Aorta (tissue), 5 donors: ENCODE data around the gene SMARCD2. TPM values are rescaled to one million over a fixed set of nuclear protein-coding genes. Genes with fewer than 3 reads are reported as not detected.
"Not testable (repeated sequence)": the region's sequence is repeated elsewhere in the genome, so short reads cannot be mapped to it uniquely, and the experiment has no call there.

ENCODE experiments used
- ATAC-seq: fragments of 200-7000 bp; cut with Tn5 transposase; one replicate; pipeline ENCODE4 v1.9.1; 2022; ENCODE audit warnings: moderate library complexity; ENCODE audit not compliant: low FRiP score
- DNase-seq, 2 donors: peaks; one replicate each; pipeline ENCODE4 v3.0.0-alpha.2; 2020
- H3K27ac ChIP-seq, 2 donors: one replicate each; pipeline ENCODE4 v1.5.1; 2013; ENCODE audit warnings: low read length in 2 of 2, mild to moderate bottlenecking in 2 of 2, moderate library complexity in 2 of 2, control low read depth in 1 of 2, inconsistent platforms in 1 of 2, low read depth in 1 of 2
- H3K27me3 ChIP-seq, 2 donors: one replicate each; pipeline ENCODE4 v1.6.1; 2013; ENCODE audit warnings: control low read depth in 1 of 2, low read length in 1 of 2, mild to moderate bottlenecking in 1 of 2, moderate library complexity in 1 of 2; ENCODE audit not compliant: insufficient read depth in 2 of 2, control insufficient read depth in 1 of 2
- H3K36me3 ChIP-seq, 2 donors: one replicate each; pipeline ENCODE4 v1.6.1; 2013; ENCODE audit warnings: control low read depth in 1 of 2, low read length in 1 of 2, mild to moderate bottlenecking in 1 of 2; ENCODE audit not compliant: insufficient read depth in 2 of 2, control insufficient read depth in 1 of 2
- H3K4me1 ChIP-seq, 2 donors: one replicate each; pipeline ENCODE4 v1.6.1; 2013; ENCODE audit warnings: low read length in 2 of 2, control low read depth in 1 of 2, mild to moderate bottlenecking in 1 of 2, moderate library complexity in 1 of 2; ENCODE audit not compliant: insufficient read depth in 2 of 2, control insufficient read depth in 1 of 2
- H3K4me3 ChIP-seq, 2 donors: one replicate each; pipeline ENCODE4 v1.5.1; 2013; ENCODE audit warnings: low read length in 2 of 2, control low read depth in 1 of 2, mild to moderate bottlenecking in 1 of 2
- H3K9me3 ChIP-seq: one replicate; pipeline ENCODE4 v1.6.1; 2013; ENCODE audit warnings: mild to moderate bottlenecking, low read length; ENCODE audit not compliant: control insufficient read depth
- WGBS, 2 donors: extraction: QIAGEN DNeasy Blood & Tissue Kit; methylation state at CpG; one replicate each; pipeline ENCODE4 v1.1.7; 2013; 5-methylcytosine and 5-hydroxymethylcytosine counted together
- intact Hi-C, 2 donors: fragments of 100-400 bp; cut with DNase I; formaldehyde crosslinking; loops; one replicate each; pipeline versions ENCODE4 v1.14.2 to v1.15.0; 2022
- polyA plus RNA-seq, 2 donors: library from polyadenylated mRNA; stranded (reverse); fragments of 200-250 nt; gene quantifications; one replicate each; pipeline ENCODE4 v1.2.3, GENCODE V29; 2013
- total RNA-seq, 2 donors: library from RNA; stranded (reverse); fragmentation: NEBNext Ultra II Directional; extraction: Animal tissue kit (Norgen Biotek cat#: 25700); gene quantifications; one replicate each; pipeline ENCODE4 v1.2.1, GENCODE V29; 2021
- donor health status: healthy with polysubstance abuse.
- donor health status: Bipolar disorder and iron deficiency.
- donor health status: DM: no; HTN: no; CAD: no.
- donor health status: DM: no; HTN: no; CAD: no.
- donor health status: DM: yes; HTN: yes; CAD: no.

Gene SMARCD2
- total and polyA plus RNA-seq, 4 donors: 37.9 to 69.7 (median 52.3) TPM

DNA sequence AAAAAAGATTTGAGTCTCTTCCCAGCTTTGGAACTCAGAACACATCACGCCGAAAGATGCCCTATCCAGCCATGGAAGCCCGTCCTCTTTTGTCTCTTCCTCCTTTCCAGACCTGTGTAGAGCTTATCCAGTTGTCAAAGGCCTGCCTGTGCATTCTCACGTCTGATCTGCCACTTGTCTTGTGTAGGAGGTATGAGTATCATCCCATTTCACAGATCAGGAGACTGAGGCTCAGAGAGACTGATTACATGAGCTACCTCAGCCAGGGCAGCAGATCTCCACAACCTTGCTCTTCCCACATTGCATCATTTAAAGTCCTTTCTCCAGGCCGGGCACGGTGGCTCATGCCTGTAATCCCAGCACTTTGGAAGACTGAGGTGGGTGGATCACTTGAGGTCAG is 32.2 kb upstream of the SMARCD2 start:
- WGBS, 2 donors: 84 to 91% methylated on average over 6 of the region's 6 CpGs
- intact Hi-C loops, H3K27ac ChIP-seq: not testable (repeated sequence)

GRCh38 chr17:63874061-63874626 is 31.7 kb upstream of the SMARCD2 start:
- ATAC-seq, intact Hi-C loops, H3K36me3 ChIP-seq, H3K9me3 ChIP-seq, H3K4me1 ChIP-seq, H3K27me3 ChIP-seq, H3K27ac ChIP-seq, DNase-seq, H3K4me3 ChIP-seq: not testable (repeated sequence)
- WGBS, 2 donors: 80 to 84% methylated on average over 6 to 8 of the region's 8 CpGs

More for the DNA sequence above, 32.2 kb upstream of the SMARCD2 start:
- DNase-seq, H3K9me3 ChIP-seq, H3K27me3 ChIP-seq, H3K4me1 ChIP-seq, H3K4me3 ChIP-seq, ATAC-seq, H3K36me3 ChIP-seq: not testable (repeated sequence)

- H3K27me3 ChIP-seq, ATAC-seq, H3K36me3 ChIP-seq, H3K4me3 ChIP-seq, H3K27ac ChIP-seq, H3K4me1 ChIP-seq, intact Hi-C loops, DNase-seq, H3K9me3 ChIP-seq: not testable (repeated sequence)
- 86 to 90% methylated on average over 7 of the region's 7 CpGs for WGBS, 2 donors
Observed at GRCh38 chr17:63873577-63873976, 31.1 kb upstream of the SMARCD2 start, which contains the start of gene CSH2. TSS of gene CSH2 (minus strand) at chr17:63873677. CDS start at chr17:63873614, 63 bp downstream.

GRCh38 chr17:63871646-63872365 is 29.3 kb upstream of the SMARCD2 start:
- intact Hi-C loops, ATAC-seq, DNase-seq, H3K36me3 ChIP-seq, H3K9me3 ChIP-seq, H3K4me1 ChIP-seq, H3K27me3 ChIP-seq, H3K27ac ChIP-seq, H3K4me3 ChIP-seq: not testable (repeated sequence)
- WGBS, 2 donors: 94 to 96% methylated on average over 8 to 13 of the region's 15 CpGs

DNA sequence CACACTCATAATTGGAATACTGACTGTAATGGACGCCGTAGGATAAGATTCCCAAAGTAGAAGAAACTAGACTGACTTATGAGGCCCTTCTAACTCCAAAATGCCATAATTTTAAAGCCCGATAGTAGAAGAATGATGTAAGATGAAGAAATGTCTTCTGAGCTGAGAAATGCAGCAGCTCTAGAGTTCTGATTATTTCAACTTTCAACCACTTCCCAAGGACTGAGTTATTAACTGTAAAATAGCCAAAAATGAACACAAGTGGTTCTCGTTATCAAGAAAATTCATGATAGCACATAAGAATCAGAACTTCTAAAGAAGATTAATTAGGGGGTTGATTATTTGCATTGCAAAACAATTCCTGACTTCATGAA is 27.8 kb upstream of the SMARCD2 start:
- H3K9me3 ChIP-seq, H3K27ac ChIP-seq, ATAC-seq, H3K27me3 ChIP-seq, DNase-seq, H3K4me3 ChIP-seq, intact Hi-C loops, H3K36me3 ChIP-seq, H3K4me1 ChIP-seq: not testable (repeated sequence)
- WGBS, 2 donors: 69 to 79% methylated on average over 4 of the region's 4 CpGs

DNA sequence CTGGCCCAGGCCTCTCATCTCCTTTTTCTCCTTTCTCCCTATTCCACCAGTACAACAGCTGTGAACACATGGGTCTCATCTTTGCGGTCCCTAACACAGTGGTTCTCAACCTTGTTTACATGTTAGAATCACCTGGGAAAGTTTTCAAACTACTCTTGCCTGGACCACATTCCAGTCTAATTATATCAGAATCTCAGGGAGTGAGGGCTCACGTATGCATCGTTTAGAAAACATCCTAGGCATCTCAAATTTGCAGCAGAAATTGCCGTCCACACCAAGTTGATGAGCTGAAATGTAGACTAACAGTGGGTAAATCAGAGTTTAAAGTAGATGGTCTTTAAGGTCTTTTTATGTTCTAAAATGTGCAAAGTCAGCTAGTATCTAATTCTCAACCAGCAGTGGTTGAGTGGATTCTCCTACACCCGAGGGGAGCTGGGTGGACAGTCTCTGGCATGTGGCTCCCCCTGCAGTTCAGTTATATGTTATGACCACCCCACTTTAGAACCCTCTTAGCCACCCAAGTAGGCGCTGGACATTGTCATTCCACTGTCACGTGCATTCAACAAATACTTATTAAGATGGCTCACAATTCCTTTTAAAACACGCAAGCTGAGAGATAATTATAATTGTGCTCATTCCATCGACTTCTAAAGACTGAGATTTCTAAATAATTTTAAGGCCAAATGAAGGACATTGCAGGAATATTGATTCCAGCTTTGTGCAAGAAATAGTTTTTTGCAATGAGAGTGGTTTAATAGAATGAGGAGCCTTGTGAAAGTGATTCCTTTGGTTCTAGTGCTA is 27.2 kb upstream of the SMARCD2 start:
- WGBS, 2 donors: 55 to 59% methylated on average over 9 of the region's 9 CpGs

DNA sequence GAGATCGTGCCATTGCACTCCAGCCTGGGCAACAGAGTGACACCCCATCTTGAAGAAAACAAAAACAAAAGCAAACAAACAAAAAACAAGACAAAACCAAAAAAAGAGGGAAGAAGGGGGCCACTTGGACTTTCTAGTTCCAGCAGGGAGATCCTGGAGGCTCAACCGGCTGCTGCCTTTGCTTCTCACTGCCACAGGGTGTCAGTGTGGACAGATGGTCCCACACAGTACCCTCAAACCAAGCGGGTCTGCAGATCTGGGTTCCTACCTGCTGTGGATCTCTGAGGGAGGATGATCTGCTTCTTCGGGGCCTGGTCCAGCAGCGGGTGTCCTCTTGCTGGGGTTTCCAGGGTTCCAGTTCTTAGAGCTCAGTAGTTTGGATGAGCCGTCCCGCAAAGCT is 24.1 kb upstream of the SMARCD2 start:
- H3K4me1 ChIP-seq, intact Hi-C loops, H3K4me3 ChIP-seq, H3K36me3 ChIP-seq, ATAC-seq, DNase-seq, H3K27ac ChIP-seq, H3K9me3 ChIP-seq, H3K27me3 ChIP-seq: not testable (repeated sequence)
- 78 to 82% methylated on average over 5 to 7 of the region's 7 CpGs for WGBS, 2 donors

More for the DNA sequence above, 27.2 kb upstream of the SMARCD2 start:
- H3K4me1 ChIP-seq, intact Hi-C loops, H3K36me3 ChIP-seq, H3K27ac ChIP-seq, H3K4me3 ChIP-seq, ATAC-seq, DNase-seq, H3K27me3 ChIP-seq, H3K9me3 ChIP-seq: not testable (repeated sequence)

- Histone ChIP-seq H3K27me3 (no peaks in the 10 kb centered on the region), H3K4me3 (no peak overlapping the region), H3K36me3 (no peaks in the 10 kb centered on the region), H3K27ac (no peak overlapping the region), H3K4me1 (no peaks in the 10 kb centered on the region), H3K9me3 (no peaks in the 10 kb centered on the region)
- DNase-seq (no peak), ATAC-seq (no peak)
- intact Hi-C loops: no loop called here
- 82 to 84% methylated on average over 3 of the region's 3 CpGs for WGBS, 2 donors
Observed at GRCh38 chr17:63859257-63859656, 16.8 kb upstream of the SMARCD2 start.
